Suprapubic skin (tissue), 3 donors: ENCODE results near the gene CSGALNACT2.

Experiments
- CTCF ChIP-seq, 2 donors: fragments of 200-600 bp in 1 of 2; fragments of 450-650 bp in 1 of 2; sonication (generic) in 1 of 2; IDR thresholded peaks; one replicate each; pipeline ENCODE4 v1.5.1; 2016 to 2019; ENCODE audit warnings: antibody characterized with exemption in 2 of 2, mild to moderate bottlenecking in 1 of 2, moderate library complexity in 1 of 2
- POLR2A ChIP-seq, 2 donors: fragments of 450-650 bp; IDR thresholded peaks; one replicate each; pipeline ENCODE4 v1.6.1; 2017; ENCODE audit warnings: antibody characterized with exemption in 2 of 2, mild to moderate bottlenecking in 2 of 2, moderate library complexity in 2 of 2

GRCh38 chr10:43090188-43090587, 48.1 kb upstream of the CSGALNACT2 start:
- TF ChIP-seq CTCF (IDR thresholded peaks at IDR 0.05) (no peak), POLR2A (IDR thresholded peaks at IDR 0.05) (no peak)
